ENCODE data around the gene SERPINB6. TPM values are rescaled to one million over a fixed set of nuclear protein-coding genes. Genes with fewer than 3 reads are reported as not detected.
A peak's percentile ranks its signal among the peaks of the same experiment; 100 is the strongest.
"Not testable (repeated sequence)": the region's sequence is repeated elsewhere in the genome, so short reads cannot be mapped to it uniquely, and the experiment has no call there.

SERPINB6 gene
- total RNA-seq, 1 experiment from 2014 or later = 59.9 TPM

DNA sequence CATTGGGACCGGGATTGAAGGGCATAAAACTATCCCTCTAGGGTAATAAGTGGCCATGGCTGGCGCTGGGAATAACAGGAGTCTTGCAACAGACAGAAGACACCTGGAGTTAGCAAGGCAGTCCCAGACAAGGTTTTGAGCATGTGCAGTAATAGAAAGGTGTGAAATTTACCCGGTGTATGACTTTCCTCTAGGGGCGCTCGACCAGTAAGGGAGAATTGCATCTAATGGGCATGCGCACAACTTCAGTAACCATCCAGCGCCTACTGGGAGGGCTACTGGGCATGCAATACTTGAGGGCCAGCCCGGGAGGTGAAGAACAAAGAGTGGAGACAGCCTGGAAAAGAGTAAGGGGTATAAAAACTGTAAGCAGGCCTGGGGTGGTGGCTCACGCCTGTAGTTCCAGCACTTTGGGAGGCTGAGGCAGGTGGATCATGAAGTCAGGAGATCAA lies 32.7 kb downstream of the SERPINB6 start:
- no peak overlapping the region for H3K4me3 ChIP-seq
- H3K36me3 ChIP-seq = no peaks in the 10 kb centered on the region
- H3K27me3 ChIP-seq = peaks cover 6% of the 10 kb centered on the region
- no peaks in the 10 kb centered on the region for H3K9me3 ChIP-seq
- no peak for DNase-seq

DNA sequence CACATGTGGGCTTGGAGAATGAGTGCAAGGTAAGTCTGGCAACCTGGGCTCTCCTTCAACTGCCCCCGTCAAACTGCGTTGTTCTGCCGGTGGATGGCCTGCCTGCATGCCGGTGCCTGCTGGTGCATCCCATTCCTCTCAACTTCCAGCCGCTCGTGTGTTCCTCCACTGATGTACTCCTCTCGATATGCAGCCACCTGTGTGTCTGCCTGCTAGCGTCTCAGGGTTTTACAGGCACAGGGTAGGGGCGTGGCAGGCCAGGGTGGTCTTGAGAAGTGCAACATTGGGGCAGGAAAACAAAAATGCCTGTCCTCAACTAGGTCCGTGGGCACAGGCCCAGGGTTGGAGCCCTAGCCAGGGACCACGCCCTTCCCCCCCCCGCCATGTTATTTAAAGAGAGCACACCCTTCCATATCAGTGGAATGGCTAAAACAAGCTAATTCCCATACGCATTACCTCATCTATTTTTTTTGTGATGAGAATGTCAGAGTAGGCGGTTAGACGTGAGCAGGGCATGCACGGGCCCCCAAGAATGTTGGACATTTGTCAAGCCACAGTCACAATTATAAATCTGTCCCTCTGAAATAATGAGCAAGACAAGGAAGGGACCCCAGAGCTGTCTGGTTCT lies 33.2 kb downstream of the SERPINB6 start:
- peaks cover 6% of the 10 kb centered on the region for H3K27me3 ChIP-seq
- DNase-seq = no peak

DNA sequence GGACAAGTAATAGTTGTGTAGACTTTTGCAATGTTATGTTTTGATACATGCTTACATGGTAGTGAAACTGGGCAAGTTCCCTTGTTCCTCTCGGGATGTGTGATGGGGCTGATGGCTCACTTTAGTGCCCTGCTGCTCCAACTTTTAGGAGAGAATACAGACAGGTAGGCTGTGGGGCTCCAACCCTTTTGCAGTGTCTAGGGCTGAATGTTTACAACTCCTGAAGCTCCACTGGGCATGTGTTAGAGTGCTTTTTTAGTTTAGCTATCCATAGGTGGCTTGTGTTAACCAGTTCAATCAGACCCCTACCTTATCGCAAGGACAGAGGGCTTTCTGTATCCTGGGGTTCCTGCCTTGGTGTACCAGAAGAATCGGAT lies 33.8 kb downstream of the SERPINB6 start:
- Histone ChIP-seq H3K9me3 (no peaks in the 10 kb centered on the region), H3K4me3 (no peak overlapping the region), H3K27me3 (peaks cover 6% of the 10 kb centered on the region), H3K36me3 (no peaks in the 10 kb centered on the region)
- no peak for DNase-seq

More for the DNA sequence above, 33.2 kb downstream of the SERPINB6 start:
- H3K4me3 ChIP-seq = no peak overlapping the region
- no peaks in the 10 kb centered on the region for H3K9me3 ChIP-seq
- H3K36me3 ChIP-seq = no peaks in the 10 kb centered on the region

DNA sequence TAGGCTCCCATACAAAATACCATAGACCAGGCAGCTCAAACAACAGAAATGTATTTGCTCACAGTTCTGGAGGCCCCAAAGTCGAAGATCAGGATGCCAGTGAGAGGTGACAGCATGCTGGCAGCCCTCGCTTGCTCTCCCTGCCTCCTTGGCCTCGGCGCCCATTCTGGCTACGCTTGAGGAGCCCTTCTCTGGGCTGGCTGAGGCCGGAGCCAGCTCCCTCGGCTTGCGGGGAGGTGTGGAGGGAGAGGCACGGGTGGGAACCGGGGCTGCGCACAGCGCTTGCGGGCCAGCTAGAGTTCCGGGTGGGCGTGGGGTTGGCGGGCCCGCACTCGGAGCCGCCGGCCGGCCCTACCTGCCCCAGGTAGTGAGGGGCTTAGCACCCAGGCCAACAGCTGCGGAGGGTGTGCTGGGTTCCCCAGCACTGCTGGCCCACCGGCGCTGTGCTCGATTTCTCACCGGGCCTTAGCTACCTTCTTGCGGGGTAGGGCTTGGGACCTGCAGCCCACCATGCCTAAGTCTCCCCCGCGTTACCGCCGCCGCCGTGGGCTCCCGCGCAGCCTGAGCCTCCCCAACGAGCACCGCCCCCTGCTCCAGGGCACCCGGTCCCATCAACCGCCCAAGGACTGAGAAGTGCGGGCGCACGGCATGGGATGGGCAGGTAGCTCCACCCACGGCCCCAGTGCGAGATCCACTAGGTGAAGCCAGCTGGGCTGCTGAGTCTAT lies 35.6 kb downstream of the SERPINB6 start:
- Histone ChIP-seq H3K36me3 (no peaks in the 10 kb centered on the region), H3K27me3 (peaks cover 8% of the 10 kb centered on the region), H3K9me3 (no peaks in the 10 kb centered on the region), H3K4me3 (no peak overlapping the region)
- no peak for DNase-seq

DNA sequence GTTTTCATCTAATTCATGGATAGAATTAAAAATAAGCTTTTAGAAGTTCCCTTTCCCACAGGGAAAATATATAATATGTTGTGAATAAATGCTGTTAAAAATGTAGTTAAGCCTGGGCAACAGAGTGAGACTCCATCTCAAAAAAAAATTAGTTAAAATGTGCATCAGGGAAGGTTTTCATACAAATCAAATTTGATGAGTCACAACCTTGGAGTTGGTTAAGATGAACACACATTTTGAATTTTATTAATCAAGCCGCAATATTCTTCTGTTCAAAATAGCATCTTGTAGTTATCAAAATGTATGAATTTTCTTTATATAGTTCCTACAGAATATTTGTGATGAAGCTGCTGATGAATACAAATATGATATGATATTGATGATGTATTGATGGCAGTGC lies 37.3 kb downstream of the SERPINB6 start:
- Histone ChIP-seq H3K4me3 (no peak overlapping the region), H3K36me3 (no peaks in the 10 kb centered on the region), H3K9me3 (no peaks in the 10 kb centered on the region), H3K27me3 (peaks cover 8% of the 10 kb centered on the region)
- no peak for DNase-seq

DNA sequence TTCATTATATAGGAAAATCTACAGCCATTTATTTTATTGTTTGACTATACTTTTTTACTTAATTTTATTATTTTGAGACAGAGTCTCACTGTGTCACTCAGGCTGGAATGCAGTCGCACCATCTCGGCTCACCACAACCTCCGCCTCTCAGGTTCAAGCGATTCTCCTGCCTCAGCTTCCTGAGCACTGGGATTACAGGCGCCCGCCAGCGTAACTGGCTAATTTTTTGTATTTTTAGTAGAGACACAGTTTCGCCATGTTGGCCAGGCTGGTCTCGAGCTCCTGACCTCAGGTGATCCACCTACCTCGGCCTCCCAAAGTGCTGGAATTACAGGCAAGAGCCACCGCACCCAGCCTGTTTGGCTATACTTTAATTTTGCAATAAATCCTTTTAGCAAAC lies 38.5 kb downstream of the SERPINB6 start:
- not testable (repeated sequence) for H3K9me3 ChIP-seq, DNase-seq, H3K27me3 ChIP-seq, H3K36me3 ChIP-seq, H3K4me3 ChIP-seq

DNA sequence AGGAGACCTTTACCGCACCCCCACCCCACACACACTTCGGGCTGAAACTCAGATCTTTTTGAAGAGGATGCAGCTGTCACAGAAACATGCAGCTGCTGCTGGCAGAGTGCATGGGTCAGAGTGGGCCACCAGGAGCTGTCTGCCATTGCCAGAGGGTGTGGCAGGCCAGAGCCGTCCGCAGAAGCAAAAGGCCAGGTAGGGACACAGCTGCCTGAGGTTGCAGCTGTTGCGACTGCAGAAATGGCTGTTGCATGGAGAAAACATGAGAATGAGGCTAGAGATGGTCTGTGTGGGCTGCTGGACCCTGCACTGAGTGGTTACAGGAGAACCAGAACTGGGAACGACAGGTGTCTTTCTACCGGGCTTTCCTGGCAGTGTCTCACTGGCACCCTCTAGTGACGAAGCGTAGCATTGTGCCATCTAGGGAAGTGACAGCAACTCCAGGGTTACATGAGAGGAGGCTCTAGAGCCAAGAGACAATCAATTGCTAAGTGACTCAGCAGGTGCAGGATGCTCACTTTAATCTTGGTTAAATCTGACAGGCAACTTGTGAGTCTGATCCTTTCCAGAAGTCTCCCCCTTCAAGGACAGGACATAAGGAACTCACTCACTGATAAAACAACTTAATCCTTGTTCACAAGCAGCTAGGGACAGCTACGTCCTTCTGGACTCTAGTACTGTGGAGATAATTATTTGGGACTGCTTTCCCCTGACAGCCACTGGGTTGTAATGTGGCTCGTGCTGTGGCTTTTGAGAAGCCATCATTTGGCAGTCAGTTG lies 39.2 kb downstream of the SERPINB6 start:
- Histone ChIP-seq H3K36me3 (no peaks in the 10 kb centered on the region), H3K4me3 (no peak overlapping the region), H3K9me3 (no peaks in the 10 kb centered on the region), H3K27me3 (peaks cover 8% of the 10 kb centered on the region)
- DNase-seq = peak; percentile 53

DNA sequence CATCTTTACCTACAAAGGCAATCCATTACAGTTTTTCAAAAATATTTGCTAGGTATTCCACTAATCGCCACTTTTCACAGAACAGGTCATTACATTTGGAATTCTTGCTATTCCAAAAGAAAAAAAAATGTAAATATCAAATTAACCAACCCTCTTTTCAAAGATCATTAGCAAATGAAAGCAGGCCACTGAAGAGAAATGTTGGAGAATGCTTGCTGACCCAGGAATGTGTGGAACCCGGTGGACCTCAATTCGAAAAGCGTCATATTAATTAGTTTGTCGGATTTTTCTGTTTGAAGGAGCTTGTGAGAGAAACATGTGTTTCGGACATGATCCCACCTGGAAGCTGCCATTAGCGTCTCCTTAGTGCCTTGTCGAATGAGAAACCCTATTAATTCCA lies 40.3 kb downstream of the SERPINB6 start:
- no peak for DNase-seq
- H3K27me3 ChIP-seq = peaks cover 8% of the 10 kb centered on the region
- no peaks in the 10 kb centered on the region for H3K9me3 ChIP-seq
- H3K36me3 ChIP-seq = no peaks in the 10 kb centered on the region
- H3K4me3 ChIP-seq = no peak overlapping the region

DNA sequence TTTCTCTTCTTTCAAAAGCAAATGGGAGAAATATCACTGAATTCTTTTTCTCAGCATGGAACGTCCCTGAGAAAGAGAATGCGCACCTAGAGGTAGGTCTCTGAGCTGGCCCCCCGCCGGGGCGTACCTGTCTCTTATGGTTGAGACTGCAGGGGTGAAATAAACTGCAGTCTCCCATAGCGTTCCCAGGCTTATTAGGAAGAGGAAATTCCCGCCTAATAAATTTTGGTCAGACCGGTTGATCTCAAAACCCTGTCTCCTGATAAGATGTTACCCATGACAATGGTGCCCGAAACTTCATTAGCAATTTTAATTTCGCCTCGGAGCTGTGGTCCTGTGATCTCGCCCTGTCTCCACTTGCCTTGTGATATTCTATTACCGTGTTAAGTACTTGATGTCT lies 43.4 kb downstream of the SERPINB6 start:
- H3K9me3 ChIP-seq, H3K27me3 ChIP-seq, DNase-seq, H3K36me3 ChIP-seq, H3K4me3 ChIP-seq: not testable (repeated sequence)

DNA sequence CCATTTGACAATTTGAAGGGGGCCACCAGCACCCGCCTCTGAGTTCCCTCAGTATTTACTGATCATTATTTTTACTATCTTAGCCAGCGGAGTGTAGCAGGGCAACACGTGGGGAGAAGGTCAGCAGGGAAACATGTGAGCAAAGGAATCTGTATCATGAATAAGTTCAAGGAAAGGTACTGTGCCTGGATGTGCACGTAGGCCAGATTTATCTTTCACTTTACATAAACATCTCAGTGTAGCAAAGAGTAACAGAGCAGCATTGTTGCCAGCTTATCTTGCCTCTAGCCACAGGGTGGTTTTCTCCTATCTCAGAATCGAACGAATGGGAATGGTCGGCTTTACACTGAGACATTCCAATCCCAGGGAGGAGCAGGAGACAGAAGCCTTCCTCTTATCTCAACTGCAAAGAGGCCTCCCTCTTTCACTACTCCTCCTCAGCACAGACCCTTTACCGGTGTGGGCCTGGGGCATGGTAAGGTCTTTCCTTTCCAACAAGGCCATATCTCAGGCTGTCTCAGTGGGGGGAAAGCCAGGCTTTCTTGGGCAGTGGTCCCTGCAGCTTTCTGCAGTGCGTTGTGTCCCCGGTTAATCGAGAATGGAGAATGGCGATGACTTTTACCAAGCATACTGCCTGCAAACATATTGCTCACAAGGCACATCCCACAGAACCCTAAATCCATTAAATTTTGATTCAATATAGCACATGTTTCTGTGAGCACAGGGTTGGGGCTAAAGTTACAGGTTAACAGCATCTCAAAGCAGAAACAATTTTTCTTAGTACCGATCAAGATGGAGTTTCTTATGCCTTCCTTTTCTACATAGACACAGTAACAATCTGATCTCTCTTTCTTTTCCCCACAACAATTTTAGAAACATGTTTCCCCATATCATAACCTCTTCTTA lies 45.3 kb downstream of the SERPINB6 start:
- H3K4me3 ChIP-seq, H3K27me3 ChIP-seq, H3K9me3 ChIP-seq, H3K36me3 ChIP-seq, DNase-seq: not testable (repeated sequence)

DNA sequence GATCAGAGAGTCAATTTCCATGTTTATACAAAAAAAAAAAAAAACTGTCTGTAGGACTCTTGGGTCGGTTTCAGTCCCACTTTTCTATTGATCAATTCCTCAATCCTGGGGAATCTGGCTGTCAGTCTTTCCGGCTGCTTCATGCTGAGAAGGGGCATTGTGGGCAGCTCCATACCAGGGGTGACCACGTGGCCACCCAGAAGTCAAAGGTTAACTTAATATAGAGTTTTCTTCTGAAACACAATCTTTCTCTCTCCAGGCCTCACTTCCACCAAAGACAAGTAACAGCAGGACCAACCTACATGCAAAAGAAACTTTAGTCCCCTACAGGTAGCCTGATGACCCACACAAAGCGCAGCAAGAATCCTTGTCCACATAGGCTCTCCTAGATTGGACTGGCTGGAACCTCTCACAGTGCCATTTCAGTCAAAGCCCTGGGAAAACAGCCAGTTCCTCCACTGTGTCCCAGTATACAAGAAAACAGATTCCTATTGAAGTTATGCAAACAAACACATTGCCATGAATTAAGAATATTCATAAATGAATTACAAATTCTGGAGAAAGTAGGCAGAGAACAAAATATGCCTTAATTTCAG lies 49.7 kb downstream of the SERPINB6 start:
- no peak for DNase-seq
- Histone ChIP-seq H3K9me3 (no peaks in the 10 kb centered on the region), H3K4me3 (no peak overlapping the region), H3K36me3 (no peaks in the 10 kb centered on the region), H3K27me3 (no peaks in the 10 kb centered on the region; the same call in 1 of the 2 replicates)

DNA sequence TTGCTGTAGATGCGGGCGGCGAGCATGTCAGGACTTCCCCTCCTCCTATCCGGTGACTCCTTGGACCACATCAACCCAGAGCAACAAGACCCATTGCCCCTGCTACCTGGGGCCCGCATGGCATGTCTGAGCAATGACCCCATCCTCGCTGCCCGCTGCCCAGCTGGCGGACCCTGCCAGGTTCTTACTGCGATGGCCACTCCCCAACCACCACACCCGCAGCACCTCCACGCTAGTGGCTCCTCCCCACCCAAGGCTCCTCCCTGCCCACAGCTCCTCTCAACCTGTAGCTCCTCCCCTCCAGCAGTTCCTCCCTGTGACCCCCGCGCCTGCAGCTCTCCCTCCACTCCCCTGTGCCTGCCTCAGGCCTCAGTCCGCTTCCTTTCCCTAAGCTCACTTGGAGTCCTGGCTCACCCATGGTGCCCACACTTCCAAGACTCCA lies 50.7 kb downstream of the SERPINB6 start:
- H3K9me3 ChIP-seq = no peaks in the 10 kb centered on the region
- DNase-seq = no peak
- no peaks in the 10 kb centered on the region; the same call in 1 of the 2 replicates for H3K27me3 ChIP-seq

DNA sequence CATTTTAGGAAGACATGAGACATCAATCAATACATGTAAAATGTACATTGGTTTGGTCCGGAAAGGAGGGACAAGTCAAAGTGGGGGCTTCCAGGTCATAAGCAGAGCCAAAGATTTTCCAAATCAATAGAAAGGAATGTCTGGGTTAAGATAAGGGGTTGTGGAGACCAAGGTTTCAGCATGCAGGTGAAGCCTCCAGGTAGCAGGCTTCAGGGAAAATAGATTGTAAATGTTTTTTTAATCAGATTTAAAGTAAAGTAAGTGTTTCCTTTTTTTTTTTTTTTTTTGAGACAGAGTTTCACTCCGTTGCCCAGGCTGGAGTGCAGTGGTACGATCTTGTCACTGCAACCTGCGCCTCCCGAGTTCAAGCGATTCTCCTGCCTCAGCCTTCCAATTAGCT lies 51.5 kb downstream of the SERPINB6 start:
- H3K27me3 ChIP-seq = no peaks in the 10 kb centered on the region; the same call in 1 of the 2 replicates
- H3K9me3 ChIP-seq = no peaks in the 10 kb centered on the region
- no peaks in the 10 kb centered on the region for H3K36me3 ChIP-seq
- no peak for DNase-seq
- no peak overlapping the region for H3K4me3 ChIP-seq

More for the DNA sequence above, 50.7 kb downstream of the SERPINB6 start:
- no peaks in the 10 kb centered on the region for H3K36me3 ChIP-seq
- H3K4me3 ChIP-seq = no peak overlapping the region

DNA sequence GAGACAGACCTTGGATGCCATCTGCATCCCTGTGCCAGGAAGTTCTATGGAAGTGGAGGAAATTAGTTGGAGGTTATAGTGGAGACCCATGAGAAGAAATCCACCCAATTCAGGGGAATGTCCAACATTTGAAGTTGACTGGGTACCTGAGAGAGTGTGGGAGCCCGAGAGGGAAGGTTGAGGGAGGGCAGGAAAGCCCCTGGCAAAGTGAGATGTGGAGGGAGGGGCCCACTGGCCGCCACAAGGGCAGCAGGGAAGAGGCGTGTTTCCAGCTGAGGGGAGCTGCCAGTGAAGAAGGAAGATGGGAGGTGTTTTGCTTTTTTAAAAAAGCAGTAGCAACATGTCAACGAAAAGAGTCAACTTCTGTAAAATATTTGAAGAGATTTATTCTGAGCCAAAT lies 52.0 kb downstream of the SERPINB6 start:
- DNase-seq = no peak
- Histone ChIP-seq H3K4me3 (no peak overlapping the region), H3K27me3 (no peaks in the 10 kb centered on the region; the same call in 1 of the 2 replicates), H3K36me3 (no peaks in the 10 kb centered on the region), H3K9me3 (no peaks in the 10 kb centered on the region)

DNA sequence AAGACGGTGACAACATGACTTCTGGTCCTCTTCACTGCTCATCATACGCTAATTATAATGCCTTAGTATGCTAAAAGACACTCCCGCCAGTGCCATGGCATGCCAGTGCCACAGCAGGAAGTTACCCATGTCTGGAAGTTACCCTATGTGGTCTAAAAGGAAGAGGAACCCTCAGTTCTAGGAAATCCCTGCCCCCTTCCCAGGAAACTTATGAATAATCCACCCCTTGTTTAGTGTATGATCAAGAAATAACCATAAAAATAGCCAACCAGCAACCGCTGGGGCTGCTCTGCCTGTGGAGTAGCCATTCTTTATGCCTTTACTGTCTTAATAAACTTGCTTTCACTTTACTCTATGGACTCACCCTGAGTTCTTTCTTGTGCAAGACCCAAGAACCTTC lies 52.4 kb downstream of the SERPINB6 start:
- no peaks in the 10 kb centered on the region for H3K36me3 ChIP-seq
- H3K4me3 ChIP-seq = no peak overlapping the region
- DNase-seq = no peak
- H3K9me3 ChIP-seq = no peaks in the 10 kb centered on the region
- no peaks in the 10 kb centered on the region for H3K27me3 ChIP-seq

DNA sequence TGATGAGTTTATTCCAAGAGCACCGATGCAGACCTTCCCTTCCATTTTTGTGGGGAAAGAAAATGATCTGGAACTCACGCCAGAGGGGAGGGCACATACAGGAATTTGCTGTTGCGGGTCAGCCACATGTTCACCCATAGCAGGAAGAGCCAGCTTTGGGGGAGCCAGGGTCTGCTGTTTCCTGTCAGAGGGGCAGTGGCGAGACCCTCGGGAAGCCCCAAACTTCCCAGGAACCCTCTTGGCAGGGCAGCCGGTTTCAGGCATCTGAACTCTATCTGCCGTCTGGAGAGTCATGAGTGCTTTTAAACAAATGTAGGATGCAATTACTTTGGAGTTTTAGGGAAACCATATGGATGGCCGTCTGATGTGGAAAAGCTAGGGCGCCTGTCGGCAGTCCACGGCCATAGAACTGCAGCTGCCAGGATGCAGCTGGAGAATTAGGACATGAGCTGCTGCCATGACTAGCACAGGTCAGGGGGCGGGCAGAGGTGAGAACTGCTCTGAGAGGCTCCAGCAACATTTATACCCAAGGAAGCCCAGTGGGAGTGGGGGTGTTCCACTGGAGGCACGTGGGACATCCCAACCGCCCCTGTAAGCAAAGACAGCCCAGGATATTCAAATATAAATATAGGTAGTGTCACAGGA lies 53.4 kb downstream of the SERPINB6 start:
- no peaks in the 10 kb centered on the region for H3K36me3 ChIP-seq
- no peak for DNase-seq
- H3K4me3 ChIP-seq = no peak overlapping the region
- no peaks in the 10 kb centered on the region for H3K9me3 ChIP-seq
- H3K27me3 ChIP-seq = no peaks in the 10 kb centered on the region

Measured in MG63 (cell line).